GM23338 (cell line): ENCODE data around the gene GALNT11.

ENCODE experiments used
- CREB1 ChIP-seq: fragments of 250-450 bp; sonication (Bioruptor Pico); IDR thresholded peaks from 2 replicates; pipeline ENCODE4 v1.5.0; 2020; ENCODE audit warnings: low read depth, mild to moderate bottlenecking, moderate library complexity
- CTCF ChIP-seq, 2 experiments: fragments of 200-600 bp in 1 of 2; sonication (generic) in 1 of 2; conservative IDR thresholded peaks; 2 replicates each; pipeline versions ENCODE4 v1.5.1 to v1.6.1; 2016 to 2017; ENCODE audit warnings: antibody characterized with exemption in 2 of 2, low read depth in 2 of 2, mild to moderate bottlenecking in 2 of 2, moderate library complexity in 1 of 2
- EZH2 ChIP-seq: fragments of 200-600 bp; sonication (generic); IDR thresholded peaks from one replicate; pipeline ENCODE4 v1.8.0; 2017; ENCODE audit warnings: antibody characterized with exemption, mild to moderate bottlenecking, low read depth; ENCODE audit not compliant: unreplicated experiment
- EZH2phosphoT487 ChIP-seq: fragments of 200-600 bp; sonication (generic); IDR thresholded peaks from one replicate; pipeline ENCODE4 v1.8.1; 2018; ENCODE audit warnings: antibody characterized with exemption; ENCODE audit not compliant: unreplicated experiment
- JUNB ChIP-seq: IDR thresholded peaks from one replicate; pipeline ENCODE4 v1.6.1; 2016; ENCODE audit warnings: antibody characterized with exemption; ENCODE audit not compliant: unreplicated experiment
- POLR2AphosphoS5 ChIP-seq: IDR thresholded peaks from 2 replicates; pipeline ENCODE4 v1.6.1; 2016; ENCODE audit warnings: antibody characterized with exemption, low read depth
- REST ChIP-seq: IDR thresholded peaks from one replicate; pipeline ENCODE4 v1.6.1; 2018; ENCODE audit warnings: antibody characterized with exemption; ENCODE audit not compliant: unreplicated experiment

GRCh38 chr7:152013974-152014373 is 11.5 kb upstream of the GALNT11 start:
- no peak for TF ChIP-seq POLR2AphosphoS5
- no peak for TF ChIP-seq REST
- no peak for TF ChIP-seq CTCF (conservative IDR thresholded peaks at IDR 0.05; ENCODE audit: low read depth in 2 of 2)
- no peak for TF ChIP-seq EZH2
- no peak for TF ChIP-seq EZH2phosphoT487
- no peak for TF ChIP-seq CREB1 (CRISPR knock-in tag)
- no peak for TF ChIP-seq JUNB
